Measurements from ENCODE around the gene TADA1. TPM values are rescaled to one million over a fixed set of nuclear protein-coding genes. Genes with fewer than 3 reads are reported as not detected.

The TADA1 gene
- total RNA-seq, 1 experiment from 2014 or later = 16.0 TPM

- TF ChIP-seq, protein P1, sequence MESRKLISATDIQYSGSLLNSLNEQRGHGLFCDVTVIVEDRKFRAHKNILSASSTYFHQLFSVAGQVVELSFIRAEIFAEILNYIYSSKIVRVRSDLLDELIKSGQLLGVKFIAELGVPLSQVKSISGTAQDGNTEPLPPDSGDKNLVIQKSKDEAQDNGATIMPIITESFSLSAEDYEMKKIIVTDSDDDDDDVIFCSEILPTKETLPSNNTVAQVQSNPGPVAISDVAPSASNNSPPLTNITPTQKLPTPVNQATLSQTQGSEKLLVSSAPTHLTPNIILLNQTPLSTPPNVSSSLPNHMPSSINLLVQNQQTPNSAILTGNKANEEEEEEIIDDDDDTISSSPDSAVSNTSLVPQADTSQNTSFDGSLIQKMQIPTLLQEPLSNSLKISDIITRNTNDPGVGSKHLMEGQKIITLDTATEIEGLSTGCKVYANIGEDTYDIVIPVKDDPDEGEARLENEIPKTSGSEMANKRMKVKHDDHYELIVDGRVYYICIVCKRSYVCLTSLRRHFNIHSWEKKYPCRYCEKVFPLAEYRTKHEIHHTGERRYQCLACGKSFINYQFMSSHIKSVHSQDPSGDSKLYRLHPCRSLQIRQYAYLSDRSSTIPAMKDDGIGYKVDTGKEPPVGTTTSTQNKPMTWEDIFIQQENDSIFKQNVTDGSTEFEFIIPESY (IDR thresholded peaks at IDR 0.05; ENCODE audit: extremely low read depth, insufficient replicate concordance, low read length) = no peak
- no peak for TF ChIP-seq SP1 (IDR thresholded peaks at IDR 0.05; ENCODE audit: low read depth)
- TF ChIP-seq POLR2A (IDR thresholded peaks at IDR 0.05; ENCODE audit: borderline replicate concordance, extremely low read depth, insufficient read depth, insufficient read length) = no peak
- TF ChIP-seq SRF (IDR thresholded peaks at IDR 0.05; ENCODE audit: low read depth) = no peak
Observed at GRCh38 chr1:166907763-166908162, 31.7 kb upstream of the TADA1 start (continued).

- intact Hi-C loops (cut with micrococcal nuclease) = no loop called here
- no TSS peak for BruUV-seq (replicated peaks)
- TF ChIP-seq, protein P1 (IDR thresholded peaks at IDR 0.05; ENCODE audit: extremely low read depth, insufficient replicate concordance, low read length) = no peak
- TF ChIP-seq ZNF274 (IDR thresholded peaks at IDR 0.05; ENCODE audit: low read depth, low read length) (no peak), YY1 (IDR thresholded peaks at IDR 0.05; ENCODE audit: extremely low read depth, insufficient replicate concordance, low read depth, low read length) (no peak), POLR2A (IDR thresholded peaks at IDR 0.05; ENCODE audit: borderline replicate concordance, extremely low read depth, insufficient read depth, insufficient read length) (no peak), SP1 (IDR thresholded peaks at IDR 0.05; ENCODE audit: low read depth) (no peak), ZFX (IDR thresholded peaks at IDR 0.05) (no peak), EZH2 (IDR thresholded peaks at IDR 0.05) (no peak), POLR2AphosphoS5 (IDR thresholded peaks at IDR 0.05; ENCODE audit: low read depth, low read length) (no peak), SRF (IDR thresholded peaks at IDR 0.05; ENCODE audit: low read depth) (no peak), CTCF (IDR thresholded peaks at IDR 0.05 in 2 of 3, conservative IDR thresholded peaks at IDR 0.05 in 1 of 3; ENCODE audit: borderline replicate concordance in 1 of 3, insufficient read depth in 1 of 3, low read depth in 2 of 3, low read length in 2 of 3) (no peak), REST (IDR thresholded peaks at IDR 0.05; ENCODE audit: low read depth) (no peak), CEBPB (IDR thresholded peaks at IDR 0.05; ENCODE audit: low read depth) (no peak), JUND (IDR thresholded peaks at IDR 0.05) (no peak), RAD21 (IDR thresholded peaks at IDR 0.05; ENCODE audit: low read depth) (no peak), ELF1 (IDR thresholded peaks at IDR 0.05; ENCODE audit: borderline replicate concordance, low read depth) (no peak)
Observed at GRCh38 chr1:166907051-166907450, 31.0 kb upstream of the TADA1 start.

More at GRCh38 chr1:166907051-166907450, 31.0 kb upstream of the TADA1 start:
- Histone ChIP-seq H3K79me2 (ENCODE audit: insufficient read depth, low read length) (no peaks in the 10 kb centered on the region), H3K4me2 (ENCODE audit: low read length) (no peak overlapping the region), H4K20me1 (ENCODE audit: insufficient read depth) (no peaks in the 10 kb centered on the region), H3K4me3 (replicated peaks in 1 of 2; ENCODE audit: low read depth in 1 of 2, low read length in 2 of 2) (no peak overlapping the region), H3K27me3 (ENCODE audit: insufficient read depth, low read length) (no peaks in the 10 kb centered on the region), H3K27ac (ENCODE audit: low read depth, low read length) (no peak overlapping the region), H3K36me3 (ENCODE audit: control insufficient read depth in 1 of 2, insufficient read depth in 2 of 2, low read length in 2 of 2) (no peaks in the 10 kb centered on the region), H3K9me3 (ENCODE audit: control insufficient read depth in 1 of 2, insufficient read depth in 1 of 2, low read depth in 1 of 2, low read length in 2 of 2) (no peaks in the 10 kb centered on the region), H2AFZ (ENCODE audit: low read depth, low read length, poor library complexity, severe bottlenecking) (no peak overlapping the region), H3K9ac (ENCODE audit: low read length) (no peak overlapping the region), H3K4me1 (ENCODE audit: control insufficient read depth in 1 of 2, insufficient read depth in 2 of 2, low read length in 2 of 2) (peaks cover 0 to 12% of the 10 kb centered on the region in 2 experiments; a peak in 3 of 4 replicates), H3K9me2 (ENCODE audit: insufficient read depth) (no peaks in the 10 kb centered on the region)
- ATAC-seq = no peak
- no peak for DNase-seq (ENCODE audit: low read depth, low spot score)
- POLR2A ChIA-PET = no interaction called here
- CTCF ChIA-PET = interaction anchor here (7.0 kb wide), 1 partner anchor 154 kb away, joined by 324 read pairs; no protein-coding TSS in a partner anchor
- RAD21 ChIA-PET (ENCODE audit: low non-redundant PET in 1 of 2, low total read pairs in 2 of 2, uncharacterized antibody in 2 of 2, unreplicated experiment in 2 of 2) = no interaction called here
